Measurements from ENCODE around the gene MT1H.

DNA sequence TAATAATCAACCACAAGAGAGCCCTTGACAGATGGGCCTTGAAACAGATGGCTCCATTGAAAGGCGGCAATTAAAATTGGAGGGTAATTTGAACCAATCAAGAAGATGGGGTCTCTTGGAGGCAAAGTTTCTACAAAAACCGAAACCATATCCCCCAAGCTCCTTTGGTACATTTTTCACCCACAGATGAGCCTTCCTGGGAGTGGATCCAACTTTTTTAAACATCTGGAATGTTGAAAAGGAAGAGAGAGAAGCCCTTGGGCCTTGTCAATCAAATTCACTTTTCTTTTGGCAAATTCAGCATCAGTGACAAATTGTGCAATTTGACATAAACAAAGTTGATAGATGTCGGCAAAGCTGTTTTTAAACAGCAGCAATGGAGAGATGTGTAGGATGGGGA lies 47.1 kb downstream of the MT1H start:
- no peak for TF ChIP-seq EP300 (IDR thresholded peaks at IDR 0.05)
- TF ChIP-seq, protein P1, sequence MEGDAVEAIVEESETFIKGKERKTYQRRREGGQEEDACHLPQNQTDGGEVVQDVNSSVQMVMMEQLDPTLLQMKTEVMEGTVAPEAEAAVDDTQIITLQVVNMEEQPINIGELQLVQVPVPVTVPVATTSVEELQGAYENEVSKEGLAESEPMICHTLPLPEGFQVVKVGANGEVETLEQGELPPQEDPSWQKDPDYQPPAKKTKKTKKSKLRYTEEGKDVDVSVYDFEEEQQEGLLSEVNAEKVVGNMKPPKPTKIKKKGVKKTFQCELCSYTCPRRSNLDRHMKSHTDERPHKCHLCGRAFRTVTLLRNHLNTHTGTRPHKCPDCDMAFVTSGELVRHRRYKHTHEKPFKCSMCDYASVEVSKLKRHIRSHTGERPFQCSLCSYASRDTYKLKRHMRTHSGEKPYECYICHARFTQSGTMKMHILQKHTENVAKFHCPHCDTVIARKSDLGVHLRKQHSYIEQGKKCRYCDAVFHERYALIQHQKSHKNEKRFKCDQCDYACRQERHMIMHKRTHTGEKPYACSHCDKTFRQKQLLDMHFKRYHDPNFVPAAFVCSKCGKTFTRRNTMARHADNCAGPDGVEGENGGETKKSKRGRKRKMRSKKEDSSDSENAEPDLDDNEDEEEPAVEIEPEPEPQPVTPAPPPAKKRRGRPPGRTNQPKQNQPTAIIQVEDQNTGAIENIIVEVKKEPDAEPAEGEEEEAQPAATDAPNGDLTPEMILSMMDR (IDR thresholded peaks at IDR 0.05), result no peak
- TF ChIP-seq POLR2A (IDR thresholded peaks at IDR 0.05), result no peak
- TF ChIP-seq POLR2AphosphoS5 (IDR thresholded peaks at IDR 0.05), result no peak
